ENCODE data around the gene CHN2.

The CHN2 gene

GRCh38 chr7:29369909-29370488 lies 175.4 kb downstream of the CHN2 start:
- TF ChIP-seq CTCF (conservative IDR thresholded peaks at IDR 0.05): no peak
- no peak overlapping the region for H3K27ac ChIP-seq

- no peak for TF ChIP-seq CTCF (conservative IDR thresholded peaks at IDR 0.05)
- no peak overlapping the region for H3K27ac ChIP-seq
Observed at GRCh38 chr7:29370531-29371314, 176.1 kb downstream of the CHN2 start.

- no peak overlapping the region for H3K27ac ChIP-seq
- no peak for TF ChIP-seq CTCF (conservative IDR thresholded peaks at IDR 0.05)
Observed at GRCh38 chr7:29371472-29371871, 176.9 kb downstream of the CHN2 start.

GRCh38 chr7:29372351-29373090 lies 177.9 kb downstream of the CHN2 start:
- H3K27ac ChIP-seq: no peak overlapping the region
- no peak for TF ChIP-seq CTCF (conservative IDR thresholded peaks at IDR 0.05)

GRCh38 chr7:29375641-29376562 lies 181.3 kb downstream of the CHN2 start:
- TF ChIP-seq CTCF (conservative IDR thresholded peaks at IDR 0.05): no peak

GRCh38 chr7:29377718-29378117 lies 183.1 kb downstream of the CHN2 start:
- peak overlapping the region; percentile 88 for H3K27ac ChIP-seq
- TF ChIP-seq CTCF (conservative IDR thresholded peaks at IDR 0.05): peak; percentile 45; the same call in 1 of the 2 replicates

More at GRCh38 chr7:29375641-29376562, 181.3 kb downstream of the CHN2 start:
- peak overlapping the region; percentile 88 for H3K27ac ChIP-seq

Measured in VCaP (cell line).